ENCODE measurements around the gene FMNL1.
A peak's percentile ranks its signal among the peaks of the same experiment; 100 is the strongest.
"Not testable (repeated sequence)": the region's sequence is repeated elsewhere in the genome, so short reads cannot be mapped to it uniquely, and the experiment has no call there.

Gene FMNL1, protein sequence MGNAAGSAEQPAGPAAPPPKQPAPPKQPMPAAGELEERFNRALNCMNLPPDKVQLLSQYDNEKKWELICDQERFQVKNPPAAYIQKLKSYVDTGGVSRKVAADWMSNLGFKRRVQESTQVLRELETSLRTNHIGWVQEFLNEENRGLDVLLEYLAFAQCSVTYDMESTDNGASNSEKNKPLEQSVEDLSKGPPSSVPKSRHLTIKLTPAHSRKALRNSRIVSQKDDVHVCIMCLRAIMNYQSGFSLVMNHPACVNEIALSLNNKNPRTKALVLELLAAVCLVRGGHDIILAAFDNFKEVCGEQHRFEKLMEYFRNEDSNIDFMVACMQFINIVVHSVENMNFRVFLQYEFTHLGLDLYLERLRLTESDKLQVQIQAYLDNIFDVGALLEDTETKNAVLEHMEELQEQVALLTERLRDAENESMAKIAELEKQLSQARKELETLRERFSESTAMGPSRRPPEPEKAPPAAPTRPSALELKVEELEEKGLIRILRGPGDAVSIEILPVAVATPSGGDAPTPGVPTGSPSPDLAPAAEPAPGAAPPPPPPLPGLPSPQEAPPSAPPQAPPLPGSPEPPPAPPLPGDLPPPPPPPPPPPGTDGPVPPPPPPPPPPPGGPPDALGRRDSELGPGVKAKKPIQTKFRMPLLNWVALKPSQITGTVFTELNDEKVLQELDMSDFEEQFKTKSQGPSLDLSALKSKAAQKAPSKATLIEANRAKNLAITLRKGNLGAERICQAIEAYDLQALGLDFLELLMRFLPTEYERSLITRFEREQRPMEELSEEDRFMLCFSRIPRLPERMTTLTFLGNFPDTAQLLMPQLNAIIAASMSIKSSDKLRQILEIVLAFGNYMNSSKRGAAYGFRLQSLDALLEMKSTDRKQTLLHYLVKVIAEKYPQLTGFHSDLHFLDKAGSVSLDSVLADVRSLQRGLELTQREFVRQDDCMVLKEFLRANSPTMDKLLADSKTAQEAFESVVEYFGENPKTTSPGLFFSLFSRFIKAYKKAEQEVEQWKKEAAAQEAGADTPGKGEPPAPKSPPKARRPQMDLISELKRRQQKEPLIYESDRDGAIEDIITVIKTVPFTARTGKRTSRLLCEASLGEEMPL

GRCh38 chr17:45221081-45222013 is at the start of gene FMNL1:
Gene FMNL1 (plus strand): TSS chr17:45221885. CDS start chr17:45222125, 240 bp downstream.
- DNase-seq (ENCODE audit: low read depth): no peak

DNA sequence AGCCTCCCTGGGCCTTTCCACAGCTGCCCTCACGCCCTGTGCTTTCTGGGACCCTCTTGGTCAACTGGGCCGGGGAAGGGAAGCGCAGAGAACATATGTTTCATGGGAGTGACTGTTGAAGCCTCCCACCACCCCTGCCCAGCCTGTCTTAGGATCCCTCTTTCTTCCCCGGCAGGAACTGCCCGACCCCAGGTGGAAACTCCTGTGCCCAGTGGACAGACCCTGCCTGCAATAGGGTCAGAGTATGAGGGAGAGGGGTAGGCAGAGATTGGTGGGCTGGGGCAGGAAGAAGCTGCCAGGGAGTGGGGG is 49.5 kb upstream of the FMNL1 start:
- no peak for DNase-seq (ENCODE audit: low read depth)

DNA sequence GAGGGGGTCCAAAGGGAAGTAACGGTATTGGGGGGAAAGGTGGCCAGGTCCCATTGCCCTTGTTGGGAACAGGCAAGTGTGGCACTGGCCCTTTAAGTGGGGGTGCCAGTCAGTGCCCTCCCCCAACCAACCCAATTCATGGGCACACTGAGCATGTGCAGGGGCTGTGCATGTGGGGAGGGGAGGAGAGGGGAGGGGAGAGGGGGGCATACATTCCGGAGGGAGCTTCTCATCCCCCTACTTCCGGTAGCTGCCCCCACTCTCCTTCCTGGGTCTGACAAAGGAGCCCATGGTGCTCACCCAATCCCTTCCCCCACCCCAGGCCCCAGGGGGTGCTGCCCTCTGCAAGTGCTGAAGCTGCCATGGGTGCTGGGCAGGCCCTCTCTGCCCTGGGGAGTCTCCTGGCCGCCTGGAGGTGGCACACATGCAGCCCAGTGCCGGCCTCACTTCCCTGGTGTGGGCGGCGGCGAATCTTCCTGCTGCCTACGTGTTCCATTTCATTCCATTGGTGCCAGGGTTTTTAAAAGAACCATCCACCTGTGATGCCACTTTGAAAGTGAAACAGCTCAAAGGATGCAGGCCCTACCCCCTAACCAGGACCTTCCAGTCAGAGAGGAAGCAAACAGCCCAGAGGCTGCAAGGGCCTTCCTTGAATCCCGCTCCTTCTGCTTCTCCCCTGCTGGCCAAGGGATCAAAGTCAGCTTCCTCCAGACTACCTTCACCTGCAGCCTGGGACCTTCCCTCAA is 49.0 kb upstream of the FMNL1 start:
- DNase-seq (ENCODE audit: low read depth): peak; percentile 23

- no peak for DNase-seq (ENCODE audit: low read depth)
These were observed 45.9 kb upstream of the FMNL1 start for GRCh38 chr17:45175759-45176115.

GRCh38 chr17:45177563-45177962 is 44.1 kb upstream of the FMNL1 start:
- no peak for DNase-seq (ENCODE audit: low read depth)

- DNase-seq (ENCODE audit: low read depth): no peak
These were observed 37.5 kb upstream of the FMNL1 start for GRCh38 chr17:45184144-45184543.

- no peak for DNase-seq (ENCODE audit: low read depth)
These were observed 34.8 kb upstream of the FMNL1 start for GRCh38 chr17:45186801-45187354.

GRCh38 chr17:45189009-45189408 is 32.7 kb upstream of the FMNL1 start:
- DNase-seq (ENCODE audit: low read depth): no peak

- DNase-seq (ENCODE audit: low read depth): no peak
These were observed 31.0 kb upstream of the FMNL1 start for GRCh38 chr17:45190503-45191255.

DNA sequence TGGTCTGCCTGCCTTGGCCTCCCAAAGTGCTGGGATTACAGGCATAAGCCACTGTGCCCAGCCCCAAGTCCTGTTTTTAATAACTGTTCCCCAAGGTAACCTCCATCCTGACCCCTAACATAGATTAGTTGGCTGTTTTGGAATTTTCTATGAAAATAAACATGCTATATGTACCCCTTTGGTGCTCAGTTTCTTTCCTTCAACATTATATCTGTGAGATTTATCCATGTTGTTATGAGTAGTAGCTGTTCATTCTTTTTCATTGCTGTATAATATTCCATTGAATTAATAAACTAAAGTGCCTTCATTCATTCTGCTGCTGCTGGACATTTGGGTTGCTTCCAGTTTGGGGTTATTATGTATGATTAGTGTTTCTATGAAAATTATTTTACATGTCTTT is 26.3 kb upstream of the FMNL1 start:
- no peak for DNase-seq (ENCODE audit: low read depth)

GRCh38 chr17:45197108-45197507 is 24.6 kb upstream of the FMNL1 start:
- DNase-seq (ENCODE audit: low read depth): no peak

DNA sequence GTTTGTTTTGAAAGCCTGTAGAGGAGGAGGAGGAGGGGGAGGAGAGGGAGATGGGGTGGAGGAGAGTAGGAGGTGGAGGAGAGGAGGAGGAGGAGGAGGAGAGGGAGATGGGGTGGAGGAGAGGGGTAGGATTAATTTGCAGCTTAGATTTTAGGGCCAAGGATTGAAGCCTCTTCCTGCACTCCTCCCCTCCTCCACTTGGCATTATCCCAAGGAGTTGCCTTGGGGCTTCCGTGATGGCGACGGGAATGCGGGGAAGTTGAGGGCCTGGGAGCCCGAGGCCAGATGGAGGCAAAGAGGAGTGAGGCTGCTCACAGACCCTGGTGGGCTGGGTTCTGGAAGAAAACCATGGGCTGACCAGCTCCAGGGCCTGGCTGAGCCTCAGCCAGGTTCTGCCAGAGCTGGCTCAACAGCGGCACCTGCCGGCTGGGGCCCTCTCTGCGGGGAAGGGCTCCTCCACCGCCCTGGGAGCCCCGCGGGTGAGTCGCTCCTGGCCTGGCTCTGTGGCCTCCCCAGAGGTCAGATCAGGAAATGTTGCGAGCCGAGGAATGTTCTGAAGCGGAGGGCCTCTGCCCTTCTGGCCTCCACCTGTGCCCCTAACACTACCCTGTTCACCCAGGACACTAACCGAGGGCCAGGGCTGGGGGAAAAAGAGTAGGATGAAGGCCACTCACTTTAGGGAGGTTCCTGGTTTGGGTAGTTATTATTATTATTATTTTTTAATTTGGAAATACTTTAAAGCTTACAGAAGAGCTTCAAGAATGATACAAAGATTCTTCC is 23.9 kb upstream of the FMNL1 start:
- peak; percentile 79 for DNase-seq (ENCODE audit: low read depth)

DNA sequence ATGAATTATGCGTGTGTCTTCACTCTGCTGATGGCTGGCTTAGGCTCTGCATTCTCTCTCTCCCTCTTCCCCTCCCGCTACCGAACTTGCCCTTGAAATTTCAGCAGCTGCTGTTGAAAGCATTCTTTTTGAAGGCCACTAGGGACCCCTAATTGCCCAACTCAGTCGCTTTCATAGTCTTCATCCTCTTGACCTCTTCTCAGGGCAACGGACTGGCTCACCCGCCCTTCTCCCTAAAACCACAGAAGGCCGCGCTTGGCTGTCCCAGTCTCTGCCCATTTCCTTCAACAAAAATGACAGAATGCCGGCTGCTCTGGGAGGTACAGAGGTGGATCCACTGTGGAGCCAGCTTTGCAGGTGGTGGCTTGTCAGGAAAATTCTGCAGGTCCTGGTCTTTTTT is 21.0 kb upstream of the FMNL1 start:
- DNase-seq (ENCODE audit: low read depth): no peak

DNA sequence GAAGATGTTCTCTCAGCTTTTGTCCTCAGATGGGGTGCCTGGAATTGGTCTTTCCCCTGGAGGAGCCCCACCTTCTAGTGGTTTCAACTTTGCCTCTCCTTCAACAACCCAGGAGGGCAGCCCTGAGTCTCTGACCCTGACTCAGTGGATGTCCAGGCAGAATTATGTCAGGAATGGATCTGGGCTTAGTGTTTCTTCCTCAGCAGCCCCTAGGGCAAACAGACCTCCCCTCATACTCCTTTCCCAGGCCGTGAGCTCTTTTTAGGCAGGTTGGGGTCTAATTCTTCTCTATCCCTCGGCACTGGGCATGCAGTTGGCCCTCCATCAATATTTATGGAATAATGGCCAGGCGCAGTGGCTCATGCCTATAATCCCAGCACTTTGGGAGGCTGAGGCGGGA is 20.2 kb upstream of the FMNL1 start:
- DNase-seq (ENCODE audit: low read depth): no peak

- not testable (repeated sequence) for DNase-seq (ENCODE audit: low read depth)
These were observed 19.8 kb upstream of the FMNL1 start for GRCh38 chr17:45201880-45202279.

- DNase-seq (ENCODE audit: low read depth): peak; percentile 87
These were observed 2.6 kb upstream of the FMNL1 start for GRCh38 chr17:45218895-45219661.

- no peak for DNase-seq (ENCODE audit: low read depth)
These were observed 1.6 kb upstream of the FMNL1 start for GRCh38 chr17:45220079-45220478.

DNA sequence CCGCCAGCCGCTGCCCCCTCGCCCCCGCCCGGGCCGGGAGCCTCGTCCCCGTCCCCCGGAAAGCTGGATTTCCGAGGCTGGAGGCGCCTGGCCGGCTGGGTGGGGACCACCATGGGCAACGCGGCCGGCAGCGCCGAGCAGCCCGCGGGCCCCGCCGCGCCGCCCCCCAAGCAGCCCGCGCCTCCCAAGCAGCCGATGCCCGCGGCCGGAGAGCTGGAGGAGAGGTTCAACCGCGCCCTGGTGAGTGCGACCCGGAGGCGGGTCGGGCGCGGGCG is 266 bp downstream of the FMNL1 start:
- no peak for DNase-seq (ENCODE audit: low read depth)
